NCI-H1417 treated with DMSO at 0.1 percent for 48 hours (cell line): ENCODE data around the gene DNAJB4.
"Not testable (repeated sequence)": the region's sequence is repeated elsewhere in the genome, so short reads cannot be mapped to it uniquely, and the experiment has no call there.

Experiments used
- DNase-seq: peaks from one replicate; lab custom pipeline; 2025; lab: John Stamatoyannopoulos, UW

DNAJB4 gene

GRCh38 chr1:78004719-78005447 is at the start of gene DNAJB4:
DNAJB4 (plus strand) TSS chr1:78004939; CDS start chr1:78005111, 172 bp downstream.
- peak; percentile 93 for DNase-seq

- no peak for DNase-seq
These were observed 49.0 kb upstream of the DNAJB4 start for GRCh38 chr1:77955709-77956108.

GRCh38 chr1:77956464-77956863 is 48.3 kb upstream of the DNAJB4 start:
- no peak for DNase-seq

- DNase-seq: no peak
These were observed 46.3 kb upstream of the DNAJB4 start for GRCh38 chr1:77958391-77958790.

GRCh38 chr1:77958850-77959249 is 45.9 kb upstream of the DNAJB4 start:
- DNase-seq: no peak

- no peak for DNase-seq
These were observed 43.3 kb upstream of the DNAJB4 start for GRCh38 chr1:77961392-77961791.

GRCh38 chr1:77966291-77966690 is 38.4 kb upstream of the DNAJB4 start:
- DNase-seq: no peak

- no peak for DNase-seq
These were observed 34.5 kb upstream of the DNAJB4 start for GRCh38 chr1:77970192-77970591.

GRCh38 chr1:77972080-77972479 is 32.7 kb upstream of the DNAJB4 start:
- DNase-seq: no peak

GRCh38 chr1:77975386-77975785 is 29.4 kb upstream of the DNAJB4 start:
- DNase-seq: no peak

- DNase-seq: no peak
These were observed 28.8 kb upstream of the DNAJB4 start for GRCh38 chr1:77975907-77976306.

- no peak for DNase-seq
These were observed 28.2 kb upstream of the DNAJB4 start for GRCh38 chr1:77976433-77977076.

GRCh38 chr1:77977989-77978292 is 26.8 kb upstream of the DNAJB4 start:
- no peak for DNase-seq

GRCh38 chr1:77978293-77978968 is 26.3 kb upstream of the DNAJB4 start:
- DNase-seq: peak; percentile 71

- DNase-seq: peak; percentile 91
These were observed 25.5 kb upstream of the DNAJB4 start, which contains the start of gene FUBP1 for GRCh38 chr1:77978969-77979876. FUBP1 (minus strand) TSS chr1:77979072; CDS start chr1:77979004, 68 bp downstream.

- DNase-seq: not testable (repeated sequence)
These were observed 21.3 kb upstream of the DNAJB4 start for GRCh38 chr1:77983352-77983996.

GRCh38 chr1:77983997-77984355 is 20.8 kb upstream of the DNAJB4 start:
- DNase-seq: no peak

- DNase-seq: no peak
These were observed 20.1 kb upstream of the DNAJB4 start for GRCh38 chr1:77984629-77985028.

GRCh38 chr1:77986810-77987209 is 17.9 kb upstream of the DNAJB4 start:
- DNase-seq: no peak

- no peak for DNase-seq
These were observed 16.8 kb upstream of the DNAJB4 start for GRCh38 chr1:77987919-77988318.

- no peak for DNase-seq
These were observed 15.0 kb upstream of the DNAJB4 start for GRCh38 chr1:77989744-77990143.
